Measurements from ENCODE around the gene EEF1E1. TPM values are rescaled to one million over a fixed set of nuclear protein-coding genes. Genes with fewer than 3 reads are reported as not detected.

Gene EEF1E1
- total RNA-seq, 2 donors from 2014 or later: 18.9 to 25.4 TPM

DNA sequence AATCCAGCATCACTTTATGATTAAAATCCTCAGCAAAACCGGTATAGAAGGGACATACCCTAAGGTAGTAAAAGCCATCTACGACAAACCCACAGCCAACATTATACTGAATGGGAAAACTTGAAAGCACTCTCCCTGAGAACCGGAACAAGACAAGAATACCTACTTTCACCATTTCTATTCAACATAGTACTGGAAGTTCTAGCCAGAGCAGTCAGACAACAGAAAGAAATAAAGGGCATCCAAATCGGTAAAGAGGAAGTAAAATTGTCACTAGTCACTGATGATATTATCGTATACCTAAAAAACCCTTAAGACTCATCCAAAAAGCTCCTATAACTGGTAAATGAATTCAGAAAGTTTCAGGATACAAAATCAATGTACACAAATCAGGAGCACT lies 71.4 kb downstream of the EEF1E1 start:
- Histone ChIP-seq H3K27ac (no peak overlapping the region), H3K4me3 (no peak overlapping the region), H3K9me3 (no peaks in the 10 kb centered on the region), H3K4me1 (peaks cover 23% of the 10 kb centered on the region), H3K36me3 (replicated peaks in 1 of 2; ENCODE audit: insufficient read depth in 1 of 2, low read depth in 2 of 2) (no peaks in the 10 kb centered on the region), H3K27me3 (no peaks in the 10 kb centered on the region)
- no peak for ATAC-seq
- no peak for TF ChIP-seq POLR2A (IDR thresholded peaks at IDR 0.05)
- TF ChIP-seq, protein P1, sequence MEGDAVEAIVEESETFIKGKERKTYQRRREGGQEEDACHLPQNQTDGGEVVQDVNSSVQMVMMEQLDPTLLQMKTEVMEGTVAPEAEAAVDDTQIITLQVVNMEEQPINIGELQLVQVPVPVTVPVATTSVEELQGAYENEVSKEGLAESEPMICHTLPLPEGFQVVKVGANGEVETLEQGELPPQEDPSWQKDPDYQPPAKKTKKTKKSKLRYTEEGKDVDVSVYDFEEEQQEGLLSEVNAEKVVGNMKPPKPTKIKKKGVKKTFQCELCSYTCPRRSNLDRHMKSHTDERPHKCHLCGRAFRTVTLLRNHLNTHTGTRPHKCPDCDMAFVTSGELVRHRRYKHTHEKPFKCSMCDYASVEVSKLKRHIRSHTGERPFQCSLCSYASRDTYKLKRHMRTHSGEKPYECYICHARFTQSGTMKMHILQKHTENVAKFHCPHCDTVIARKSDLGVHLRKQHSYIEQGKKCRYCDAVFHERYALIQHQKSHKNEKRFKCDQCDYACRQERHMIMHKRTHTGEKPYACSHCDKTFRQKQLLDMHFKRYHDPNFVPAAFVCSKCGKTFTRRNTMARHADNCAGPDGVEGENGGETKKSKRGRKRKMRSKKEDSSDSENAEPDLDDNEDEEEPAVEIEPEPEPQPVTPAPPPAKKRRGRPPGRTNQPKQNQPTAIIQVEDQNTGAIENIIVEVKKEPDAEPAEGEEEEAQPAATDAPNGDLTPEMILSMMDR (IDR thresholded peaks at IDR 0.05): no peak
- intact Hi-C loops (cut with DNase I): no loop called here
- no peak for DNase-seq
- 84 to 93% methylated on average over 5 of the region's 5 CpGs for WGBS, 2 donors

Other genes starting within 250 kb of the EEF1E1 start
- gene TXNDC5, start 191.8 kb downstream of the EEF1E1 start, total RNA-seq: 100 to 1,000 TPM; 104 to 112 TPM
- gene BLOC1S5, start 38.2 kb downstream of the EEF1E1 start, total RNA-seq: 1 to 10 TPM; 2.6 to 4.4 TPM

Data from body of pancreas (tissue), 4 donors.